H1 (cell line): ENCODE measurements around the gene RFPL1. TPM values are rescaled to one million over a fixed set of nuclear protein-coding genes. Genes with fewer than 3 reads are reported as not detected.

Experiments
- CTCF ChIA-PET: fragments of 300-600 bp; sonication (Branson Sonifier 250); formaldehyde crosslinking; loops from one replicate; lab custom pipeline; 2021; ENCODE audit not compliant: partially characterized antibody; lab: Charles Lee
- POLR2A ChIA-PET: fragments of 300-600 bp; sonication (Branson Sonifier 250); formaldehyde crosslinking; loops from one replicate; lab custom pipeline; 2021; ENCODE audit warnings: inconsistent platforms; ENCODE audit not compliant: partially characterized antibody; lab: Charles Lee
- DNase-seq, 2 experiments: peaks; one replicate each; pipeline versions ENCODE4 v3.0.0 to v3.0.0-alpha.2; 2010 to 2022; ENCODE audit warnings: low spot score in 2 of 2, low read depth in 1 of 2, mixed read lengths in 1 of 2
- FAIRE-seq: peaks from 2 replicates; lab custom pipeline; 2011; peaks lifted over from hg19 to GRCh38; lab: Jason Lieb, UNC
- H2AFZ ChIP-seq: 2 replicates; pipeline ENCODE4 v1.8.1; 2012; ENCODE audit warnings: low read length, inconsistent platforms
- H2AK5ac ChIP-seq: 2 replicates; pipeline ENCODE4 v1.6.1; 2013; ENCODE audit warnings: low read depth, low read length
- H2BK120ac ChIP-seq: replicated peaks from 2 replicates; pipeline ENCODE3; 2013; ENCODE audit warnings: low read depth, low read length, inconsistent platforms
- H2BK12ac ChIP-seq: 2 replicates; pipeline ENCODE4 v1.6.1; 2013; ENCODE audit warnings: low read depth, low read length
- H2BK15ac ChIP-seq: 2 replicates; pipeline ENCODE4 v1.6.1; 2013; ENCODE audit warnings: low read length
- H2BK20ac ChIP-seq: 2 replicates; pipeline ENCODE4 v1.6.1; 2013; ENCODE audit warnings: low read length
- H2BK5ac ChIP-seq: 2 replicates; pipeline ENCODE4 v1.6.1; 2013; ENCODE audit warnings: low read depth, low read length
- H3K14ac ChIP-seq: 2 replicates; pipeline ENCODE4 v1.6.1; 2013; ENCODE audit warnings: inconsistent platforms; ENCODE audit not compliant: insufficient read length
- H3K18ac ChIP-seq: 2 replicates; pipeline ENCODE4 v1.6.1; 2013; ENCODE audit warnings: low read length; ENCODE audit errors: extremely low read depth
- H3K23ac ChIP-seq: 2 replicates; pipeline ENCODE4 v1.6.1; 2013; ENCODE audit warnings: inconsistent platforms; ENCODE audit not compliant: insufficient read length
- H3K23me2 ChIP-seq: 2 replicates; pipeline ENCODE4 v1.6.1; 2013; ENCODE audit warnings: low read depth, low read length
- H3K27ac ChIP-seq: 2 replicates; pipeline ENCODE4 v1.6.1; 2011; ENCODE audit warnings: low read depth, low read length, inconsistent platforms
- H3K27me3 ChIP-seq, 4 experiments: replicated peaks in 1 of 4; 1 replicate in 1 of 4; 2 replicates in 3 of 4; pipeline versions ENCODE4 v1.6.1 to v1.8.1; 2011 to 2013; ENCODE audit warnings: low read length in 3 of 4, mild to moderate bottlenecking in 3 of 4, inconsistent platforms in 2 of 4, mixed read lengths in 2 of 4, moderate library complexity in 1 of 4; ENCODE audit not compliant: control insufficient read depth in 3 of 4, insufficient read depth in 3 of 4; ENCODE audit errors: extremely low read depth in 1 of 4
- H3K36me3 ChIP-seq, 4 experiments: 2 replicates each; pipeline versions ENCODE4 v1.6.1 to v1.8.1; 2011 to 2013; ENCODE audit warnings: mild to moderate bottlenecking in 4 of 4, low read length in 3 of 4, moderate library complexity in 2 of 4, control low read depth in 1 of 4, inconsistent platforms in 1 of 4; ENCODE audit not compliant: insufficient read depth in 4 of 4, control insufficient read depth in 2 of 4
- H3K4ac ChIP-seq: replicated peaks from 2 replicates; pipeline ENCODE3; 2013; ENCODE audit warnings: low read length, low read depth, mixed read lengths, inconsistent platforms; ENCODE audit not compliant: insufficient read length
- H3K4me1 ChIP-seq, 4 experiments: replicated peaks in 1 of 4; 1 replicate in 1 of 4; 2 replicates in 3 of 4; pipeline versions ENCODE4 v1.6.1 to v1.8.1; 2011 to 2013; ENCODE audit warnings: low read length in 3 of 4, inconsistent platforms in 2 of 4, mixed read lengths in 1 of 4; ENCODE audit not compliant: insufficient read depth in 4 of 4, control insufficient read depth in 3 of 4
- H3K4me2 ChIP-seq, 2 experiments: 2 replicates each; pipeline versions ENCODE4 v1.6.1 to v1.8.1; 2011 to 2013; ENCODE audit warnings: low read depth in 2 of 2, low read length in 2 of 2, control low read depth in 1 of 2, inconsistent platforms in 1 of 2, mild to moderate bottlenecking in 1 of 2; ENCODE audit not compliant: insufficient read depth in 1 of 2
- H3K4me3 ChIP-seq, 4 experiments: fragments of 200-600, 300-600 bp in 1 of 4; sonication (generic), shearing (Covaris generic), sonication (Bioruptor Twin) in 1 of 4; 2 replicates each; pipeline versions ENCODE4 v1.5.1 to v1.8.1; 2011 to 2016; ENCODE audit warnings: low read length in 4 of 4, low read depth in 3 of 4, control low read depth in 2 of 4, inconsistent platforms in 2 of 4, mild to moderate bottlenecking in 2 of 4, mixed read lengths in 1 of 4, moderate library complexity in 1 of 4; ENCODE audit not compliant: insufficient read depth in 2 of 4; ENCODE audit errors: extremely low read depth in 1 of 4
- H3K56ac ChIP-seq: replicated peaks from 2 replicates; pipeline ENCODE3; 2013; ENCODE audit warnings: low read depth, mild to moderate bottlenecking, mixed read lengths, low read length, inconsistent platforms; ENCODE audit not compliant: insufficient read length
- H3K79me1 ChIP-seq: 2 replicates; pipeline ENCODE4 v1.6.1; 2013; ENCODE audit warnings: low read depth, low read length, control low read depth
- H3K79me2 ChIP-seq, 2 experiments: 2 replicates each; pipeline versions ENCODE4 v1.6.1 to v1.8.1; 2012 to 2013; ENCODE audit warnings: low read length in 2 of 2, mild to moderate bottlenecking in 2 of 2, inconsistent platforms in 1 of 2; ENCODE audit not compliant: insufficient read depth in 2 of 2, control insufficient read depth in 1 of 2
- H3K9ac ChIP-seq, 4 experiments: replicated peaks in 1 of 4; 1 replicate in 1 of 4; 2 replicates in 3 of 4; pipeline versions ENCODE4 v1.6.1 to v1.8.1; 2011 to 2013; ENCODE audit warnings: low read depth in 3 of 4, low read length in 3 of 4, control low read depth in 2 of 4, mild to moderate bottlenecking in 2 of 4, moderate library complexity in 2 of 4, inconsistent platforms in 1 of 4; ENCODE audit errors: extremely low read depth in 1 of 4
- H3K9me3 ChIP-seq, 2 experiments: 2 replicates each; pipeline versions ENCODE4 v1.6.1 to v1.8.1; 2012 to 2013; ENCODE audit warnings: mild to moderate bottlenecking in 2 of 2, moderate library complexity in 2 of 2, control low read depth in 1 of 2, inconsistent platforms in 1 of 2, low read depth in 1 of 2, low read length in 1 of 2, mixed read lengths in 1 of 2; ENCODE audit not compliant: insufficient read depth in 2 of 2
- H4K20me1 ChIP-seq, 2 experiments: replicated peaks in 1 of 2; 2 replicates each; pipeline versions ENCODE3 to v1.8.1; 2011 to 2013; ENCODE audit warnings: inconsistent platforms in 2 of 2, low read length in 2 of 2, mild to moderate bottlenecking in 1 of 2; ENCODE audit not compliant: insufficient read depth in 2 of 2, control insufficient read depth in 1 of 2
- H4K5ac ChIP-seq: 2 replicates; pipeline ENCODE4 v1.6.1; 2013; ENCODE audit warnings: low read length, low read depth, mixed read lengths, inconsistent platforms; ENCODE audit not compliant: insufficient read length
- H4K8ac ChIP-seq: 2 replicates; pipeline ENCODE4 v1.8.0; 2013; ENCODE audit warnings: mild to moderate bottlenecking, moderate library complexity, low read length, inconsistent platforms; ENCODE audit not compliant: insufficient read depth; ENCODE audit errors: extremely low read depth
- H4K91ac ChIP-seq: replicated peaks from 2 replicates; pipeline ENCODE3; 2013; ENCODE audit warnings: low read length, mixed read lengths, inconsistent platforms; ENCODE audit not compliant: insufficient read length
- BACH1 ChIP-seq: IDR thresholded peaks from 2 replicates; pipeline ENCODE4 v1.6.1; 2012; ENCODE audit warnings: low read length, improper control_type of control experiment
- PHF8 ChIP-seq: fragments of 200-600 bp; sonication (generic); conservative IDR thresholded peaks from 2 replicates; pipeline ENCODE4 v1.7.1; 2012; ENCODE audit warnings: low read depth, mild to moderate bottlenecking, inconsistent platforms, low read length, moderate library complexity
- TAF1 ChIP-seq: IDR thresholded peaks from 2 replicates; pipeline ENCODE4 v1.6.1; 2011; ENCODE audit warnings: mild to moderate bottlenecking, low read depth, low read length
- WGBS, 2 experiments: shearing (Covaris generic) in 1 of 2; methylation state at CpG; one replicate each; pipeline versions ENCODE4 v1.1.6 to v1.1.7; 2013 to 2015; ENCODE audit warnings: low lambda C conversion rate in 2 of 2, mixed read lengths in 2 of 2, inconsistent platforms in 1 of 2, low coverage in 1 of 2, missing lambda C conversion rate in 1 of 2; ENCODE audit not compliant: insufficient replicate concordance in 2 of 2, insufficient coverage in 1 of 2, insufficient read length in 1 of 2; ENCODE audit errors: extremely low coverage in 1 of 2, missing lambda C conversion rate in 1 of 2; 5-methylcytosine and 5-hydroxymethylcytosine counted together
- polyA plus RNA-seq, 7 experiments: library from polyadenylated mRNA; depleted of rRNA in 3 of 7; stranded (reverse) in 5 of 7; unstranded in 2 of 7; fragments of >200 nt in 5 of 7; fragments of 200-250 nt in 2 of 7; gene quantifications; 1 replicate in 5 of 7; 2 replicates in 1 of 7; 4 replicates in 1 of 7; pipeline versions ENCODE4 v1.2.1 to v1.2.3, GENCODE V29; 2011 to 2013; ENCODE audit warnings: missing spikeins in 2 of 7, mixed read lengths in 2 of 7
- total RNA-seq: library from RNA; stranded (reverse); fragmentation: NEBNext Ultra II Directional; extraction: Animal tissue kit (Norgen Biotek cat#: 25700); gene quantifications from 2 replicates; pipeline ENCODE4 v1.2.1, GENCODE V29; 2021

Gene RFPL1
- total and polyA plus RNA-seq, 2 of the 8 experiments (the other 6 are each of a cell fraction or from before 2014, with no cell fraction given), result not detected

DNA sequence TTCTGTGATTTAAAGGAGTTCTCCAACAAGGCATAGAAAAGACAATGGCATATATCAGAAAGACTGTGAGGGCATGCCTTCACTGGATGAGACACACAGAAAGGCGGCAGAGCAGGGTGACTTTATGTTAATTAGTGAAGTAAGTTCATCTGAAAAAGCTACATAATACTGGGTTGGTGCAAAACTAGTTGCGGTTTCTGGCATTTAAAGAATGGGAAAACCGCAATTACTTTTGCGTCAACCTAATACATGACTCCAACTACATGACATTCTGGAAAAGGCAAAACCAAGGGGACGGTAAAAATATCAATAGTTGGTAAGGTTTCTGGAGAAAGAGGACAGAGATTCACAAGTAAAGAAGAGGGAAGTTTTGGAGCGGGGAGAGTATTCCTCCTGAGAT lies 5.1 kb downstream of the RFPL1 start:
- H3K79me1 ChIP-seq, result no peaks in the 10 kb centered on the region
- TF ChIP-seq BACH1 (no peak), PHF8 (no peak), TAF1 (no peak)
- peaks cover 0 to 2% of the 10 kb centered on the region in 2 experiments for H4K20me1 ChIP-seq
- no peak overlapping the region for H3K27ac ChIP-seq
- ChIA-PET CTCF (no interaction called here), POLR2A (no interaction called here)
- no peak overlapping the region for H3K56ac ChIP-seq
- H3K9ac ChIP-seq, result no peak overlapping the region
- H3K9me3 ChIP-seq, result no peaks in the 10 kb centered on the region
- no peak overlapping the region for H2BK15ac ChIP-seq
- no peaks in the 10 kb centered on the region for H3K36me3 ChIP-seq
- no peak overlapping the region; the same call in 1 of the 2 replicates for H2BK12ac ChIP-seq
- no peak overlapping the region for H2AK5ac ChIP-seq
- H2BK20ac ChIP-seq, result no peak overlapping the region
- H2BK5ac ChIP-seq, result no peak overlapping the region
- H3K4me2 ChIP-seq, result no peak overlapping the region
- H3K4me1 ChIP-seq, result no peaks in the 10 kb centered on the region; a peak in 2 of 7 replicates
- no peaks in the 10 kb centered on the region for H3K27me3 ChIP-seq
- H2BK120ac ChIP-seq, result no peak overlapping the region
- no peak for DNase-seq
- no peak overlapping the region for H3K23ac ChIP-seq
- H4K91ac ChIP-seq, result no peak overlapping the region
- no peaks in the 10 kb centered on the region for H3K79me2 ChIP-seq
- H2AFZ ChIP-seq, result no peak overlapping the region
- H4K8ac ChIP-seq, result no peak overlapping the region
- no peak overlapping the region for H3K14ac ChIP-seq
- no peak overlapping the region for H4K5ac ChIP-seq
- no peak overlapping the region for H3K18ac ChIP-seq
- H3K4me3 ChIP-seq, result no peak overlapping the region
- no peaks in the 10 kb centered on the region for H3K23me2 ChIP-seq
- FAIRE-seq, result no peak
- no peak overlapping the region for H3K4ac ChIP-seq
- 69% methylated on average over 6 of the region's 6 CpGs; no CpG with 5 or more reads in 1 of the 2 experiments for WGBS, 2 experiments
